GM12878 (cell line): ENCODE results near the gene ERAL1. TPM values are rescaled to one million over a fixed set of nuclear protein-coding genes. Genes with fewer than 3 reads are reported as not detected.

ENCODE experiments used
- BHLHE40 ChIP-seq, 2 experiments: fragments of 450-650 bp in 1 of 2; IDR thresholded peaks; 2 replicates each; pipeline ENCODE4 v1.6.1; 2011 to 2017; ENCODE audit warnings: low read depth in 2 of 2, borderline replicate concordance in 1 of 2, improper control_type of control experiment in 1 of 2, low read length in 1 of 2, mild to moderate bottlenecking in 1 of 2
- DPF2 ChIP-seq: fragments of 450-650 bp; IDR thresholded peaks from 2 replicates; pipeline ENCODE4 v1.6.1; 2017; ENCODE audit warnings: mild to moderate bottlenecking
- FOS ChIP-seq: IDR thresholded peaks from 3 replicates; pipeline ENCODE4 v1.6.1; 2011; ENCODE audit warnings: borderline replicate concordance; ENCODE audit not compliant: insufficient read length; ENCODE audit errors: extremely low read depth
- MYB ChIP-seq: fragments of 150-350 bp; IDR thresholded peaks from 2 replicates; pipeline ENCODE4 v1.6.1; 2014; ENCODE audit warnings: mild to moderate bottlenecking, low read depth, low read length, borderline replicate concordance
- NFXL1 ChIP-seq: fragments of 450-650 bp; IDR thresholded peaks from 2 replicates; pipeline ENCODE4 v1.6.1; 2017; ENCODE audit warnings: antibody characterized with exemption, mild to moderate bottlenecking, borderline replicate concordance
- NFYA ChIP-seq: IDR thresholded peaks from 2 replicates; pipeline ENCODE4 v1.6.1; 2011; ENCODE audit warnings: low read depth, mild to moderate bottlenecking, low read length, improper control_type of control experiment, borderline replicate concordance
- NFYB ChIP-seq: IDR thresholded peaks from 2 replicates; pipeline ENCODE4 v1.6.1; 2011; ENCODE audit warnings: low read depth, mild to moderate bottlenecking, low read length, improper control_type of control experiment, moderate library complexity; ENCODE audit not compliant: insufficient read depth
- NR2F1 ChIP-seq: fragments of 450-650 bp; conservative IDR thresholded peaks from 2 replicates; pipeline ENCODE4 v1.6.1; 2017; ENCODE audit warnings: mild to moderate bottlenecking
- PAX8 ChIP-seq: fragments of 450-650 bp; IDR thresholded peaks from 2 replicates; pipeline ENCODE4 v1.6.1; 2017; ENCODE audit warnings: mild to moderate bottlenecking, moderate library complexity
- RELA ChIP-seq: fragments of 450-650 bp; IDR thresholded peaks from 2 replicates; pipeline ENCODE4 v1.8.0; 2014; ENCODE audit warnings: borderline replicate concordance; ENCODE audit not compliant: partially characterized antibody
- SMAD1 ChIP-seq: fragments of 450-650 bp; IDR thresholded peaks from 2 replicates; pipeline ENCODE4 v1.6.1; 2018; ENCODE audit warnings: mild to moderate bottlenecking, low read depth; ENCODE audit not compliant: partially characterized antibody
- SPI1 ChIP-seq: IDR thresholded peaks from 2 replicates; pipeline ENCODE4 v1.6.1; 2011; ENCODE audit warnings: low read depth, mild to moderate bottlenecking, low read length, moderate library complexity, borderline replicate concordance; ENCODE audit not compliant: insufficient read depth
- STAT3 ChIP-seq: IDR thresholded peaks from 2 replicates; pipeline ENCODE4 v1.6.1; 2011; ENCODE audit warnings: low read depth, low read length, improper control_type of control experiment
- TARDBP ChIP-seq: IDR thresholded peaks from 2 replicates; pipeline ENCODE4 v1.6.1; 2016; ENCODE audit warnings: borderline replicate concordance
- YY1 ChIP-seq: IDR thresholded peaks from 2 replicates; pipeline ENCODE4 v1.6.1; 2011; ENCODE audit warnings: low read depth, mild to moderate bottlenecking, low read length
- polyA plus RNA-seq, 11 experiments: library from polyadenylated mRNA; depleted of rRNA in 4 of 11; unstranded in 6 of 11; stranded (reverse) in 5 of 11; fragments of >200 nt; fragmentation: Nextera tagmentation in 4 of 11; fragmentation: Illumina TruSeq in 1 of 11; extraction: Ambion mirVana in 4 of 11; extraction: Trizol in 1 of 11; gene quantifications; 1 replicate in 1 of 11; 2 replicates in 10 of 11; pipeline versions ENCODE4 v1.2.1 to v1.2.3, GENCODE V29; 2011 to 2016; ENCODE audit warnings: inconsistent platforms in 2 of 11, missing spikeins in 2 of 11, low read depth in 1 of 11
- total RNA-seq, 4 experiments: library from RNA; depleted of rRNA in 3 of 4; stranded (reverse); fragments of >200 nt in 3 of 4; fragmentation: Illumina TruSeq in 1 of 4; extraction: Trizol in 1 of 4; gene quantifications; 2 replicates each; pipeline versions ENCODE4 v1.2.1 to v1.2.3, GENCODE V29; 2013 to 2021
- TF ChIP-seq, protein P1 (sequence below): IDR thresholded peaks from 2 replicates; pipeline ENCODE4 v1.6.1; 2011; ENCODE audit warnings: mild to moderate bottlenecking, low read depth, low read length, moderate library complexity; ENCODE audit not compliant: insufficient replicate concordance
- TF ChIP-seq, protein P2 (sequence below): IDR thresholded peaks from 2 replicates; pipeline ENCODE4 v1.6.1; 2012; ENCODE audit warnings: low read depth, low read length, improper control_type of control experiment
- TF ChIP-seq, protein P3 (sequence below): fragments of 450-650 bp; IDR thresholded peaks from 2 replicates; pipeline ENCODE4 v1.6.1; 2017; ENCODE audit warnings: mild to moderate bottlenecking, moderate library complexity
- TF ChIP-seq, protein P4 (sequence below): fragments of 450-650 bp; IDR thresholded peaks from 2 replicates; pipeline ENCODE4 v1.6.1; 2017; ENCODE audit warnings: mild to moderate bottlenecking, moderate library complexity

Gene ERAL1
- total and polyA plus RNA-seq, 10 of the 15 experiments (the other 5 are each of a cell fraction or from before 2014, with no cell fraction given), result 27.7 to 175 (median 104) TPM

DNA sequence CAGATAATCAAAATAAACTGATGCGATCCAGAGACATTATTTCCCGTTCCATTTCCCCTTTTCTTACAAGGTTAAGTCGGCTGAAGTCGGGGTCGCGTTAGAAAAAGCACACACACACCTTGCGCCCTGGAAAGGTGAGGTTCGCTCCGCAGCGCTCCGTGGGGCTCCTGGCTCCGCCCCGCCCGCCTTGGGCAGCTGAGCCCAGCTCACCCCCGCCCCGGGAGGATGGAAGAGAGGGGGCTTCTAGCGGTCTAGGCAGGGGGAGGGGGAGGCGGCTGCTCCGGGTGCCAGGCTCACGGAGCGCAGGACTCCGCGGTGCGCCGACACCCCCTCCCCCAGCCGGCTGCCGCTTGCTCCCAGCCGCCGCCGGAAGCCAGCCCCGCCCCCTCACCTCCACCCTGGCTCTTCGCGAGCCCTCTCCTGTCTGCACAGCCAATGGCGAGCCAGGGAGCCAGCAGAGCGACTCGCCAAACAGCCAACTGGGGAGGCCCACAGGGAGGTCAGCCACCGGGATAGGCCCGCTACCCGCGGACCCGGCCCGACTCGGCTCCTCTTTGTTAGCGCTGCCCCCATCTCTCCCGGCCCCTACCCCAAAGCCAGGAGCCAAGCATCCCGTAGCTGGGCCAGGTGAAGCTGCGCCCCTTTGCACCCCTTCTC, 42.6 kb upstream of the ERAL1 start (continued):
- TF ChIP-seq BHLHE40 (IDR thresholded peaks at IDR 0.05; ENCODE audit: borderline replicate concordance in 1 of 2, low read depth in 2 of 2, low read length in 1 of 2) (peak; percentile 4 to 34; a peak in 1 of 4 replicates), NFYA (peak; percentile 25; the same call in 1 of the 2 replicates), MYB (no peak), STAT3 (no peak), TARDBP (no peak; the same call in 1 of the 2 replicates), YY1 (peak; percentile 25; the same call in 1 of the 2 replicates), DPF2 (peak; percentile 98), SMAD1 (no peak), NFYB (peak; percentile 94), NR2F1 (no peak; the same call in 1 of the 2 replicates), RELA (no peak), FOS (peak; percentile 75), PAX8 (no peak), NFXL1 (no peak), SPI1 (no peak)
- TF ChIP-seq, protein P1, sequence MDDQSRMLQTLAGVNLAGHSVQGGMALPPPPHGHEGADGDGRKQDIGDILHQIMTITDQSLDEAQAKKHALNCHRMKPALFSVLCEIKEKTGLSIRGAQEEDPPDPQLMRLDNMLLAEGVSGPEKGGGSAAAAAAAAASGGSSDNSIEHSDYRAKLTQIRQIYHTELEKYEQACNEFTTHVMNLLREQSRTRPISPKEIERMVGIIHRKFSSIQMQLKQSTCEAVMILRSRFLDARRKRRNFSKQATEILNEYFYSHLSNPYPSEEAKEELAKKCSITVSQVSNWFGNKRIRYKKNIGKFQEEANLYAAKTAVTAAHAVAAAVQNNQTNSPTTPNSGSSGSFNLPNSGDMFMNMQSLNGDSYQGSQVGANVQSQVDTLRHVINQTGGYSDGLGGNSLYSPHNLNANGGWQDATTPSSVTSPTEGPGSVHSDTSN, result peak; percentile 99
- TF ChIP-seq, protein P2, sequence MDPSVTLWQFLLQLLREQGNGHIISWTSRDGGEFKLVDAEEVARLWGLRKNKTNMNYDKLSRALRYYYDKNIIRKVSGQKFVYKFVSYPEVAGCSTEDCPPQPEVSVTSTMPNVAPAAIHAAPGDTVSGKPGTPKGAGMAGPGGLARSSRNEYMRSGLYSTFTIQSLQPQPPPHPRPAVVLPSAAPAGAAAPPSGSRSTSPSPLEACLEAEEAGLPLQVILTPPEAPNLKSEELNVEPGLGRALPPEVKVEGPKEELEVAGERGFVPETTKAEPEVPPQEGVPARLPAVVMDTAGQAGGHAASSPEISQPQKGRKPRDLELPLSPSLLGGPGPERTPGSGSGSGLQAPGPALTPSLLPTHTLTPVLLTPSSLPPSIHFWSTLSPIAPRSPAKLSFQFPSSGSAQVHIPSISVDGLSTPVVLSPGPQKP, result peak; percentile 70
- TF ChIP-seq, protein P3, sequence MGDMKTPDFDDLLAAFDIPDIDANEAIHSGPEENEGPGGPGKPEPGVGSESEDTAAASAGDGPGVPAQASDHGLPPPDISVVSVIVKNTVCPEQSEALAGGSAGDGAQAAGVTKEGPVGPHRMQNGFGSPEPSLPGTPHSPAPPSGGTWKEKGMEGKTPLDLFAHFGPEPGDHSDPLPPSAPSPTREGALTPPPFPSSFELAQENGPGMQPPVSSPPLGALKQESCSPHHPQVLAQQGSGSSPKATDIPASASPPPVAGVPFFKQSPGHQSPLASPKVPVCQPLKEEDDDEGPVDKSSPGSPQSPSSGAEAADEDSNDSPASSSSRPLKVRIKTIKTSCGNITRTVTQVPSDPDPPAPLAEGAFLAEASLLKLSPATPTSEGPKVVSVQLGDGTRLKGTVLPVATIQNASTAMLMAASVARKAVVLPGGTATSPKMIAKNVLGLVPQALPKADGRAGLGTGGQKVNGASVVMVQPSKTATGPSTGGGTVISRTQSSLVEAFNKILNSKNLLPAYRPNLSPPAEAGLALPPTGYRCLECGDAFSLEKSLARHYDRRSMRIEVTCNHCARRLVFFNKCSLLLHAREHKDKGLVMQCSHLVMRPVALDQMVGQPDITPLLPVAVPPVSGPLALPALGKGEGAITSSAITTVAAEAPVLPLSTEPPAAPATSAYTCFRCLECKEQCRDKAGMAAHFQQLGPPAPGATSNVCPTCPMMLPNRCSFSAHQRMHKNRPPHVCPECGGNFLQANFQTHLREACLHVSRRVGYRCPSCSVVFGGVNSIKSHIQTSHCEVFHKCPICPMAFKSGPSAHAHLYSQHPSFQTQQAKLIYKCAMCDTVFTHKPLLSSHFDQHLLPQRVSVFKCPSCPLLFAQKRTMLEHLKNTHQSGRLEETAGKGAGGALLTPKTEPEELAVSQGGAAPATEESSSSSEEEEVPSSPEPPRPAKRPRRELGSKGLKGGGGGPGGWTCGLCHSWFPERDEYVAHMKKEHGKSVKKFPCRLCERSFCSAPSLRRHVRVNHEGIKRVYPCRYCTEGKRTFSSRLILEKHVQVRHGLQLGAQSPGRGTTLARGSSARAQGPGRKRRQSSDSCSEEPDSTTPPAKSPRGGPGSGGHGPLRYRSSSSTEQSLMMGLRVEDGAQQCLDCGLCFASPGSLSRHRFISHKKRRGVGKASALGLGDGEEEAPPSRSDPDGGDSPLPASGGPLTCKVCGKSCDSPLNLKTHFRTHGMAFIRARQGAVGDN, result no peak
- TF ChIP-seq, protein P4, sequence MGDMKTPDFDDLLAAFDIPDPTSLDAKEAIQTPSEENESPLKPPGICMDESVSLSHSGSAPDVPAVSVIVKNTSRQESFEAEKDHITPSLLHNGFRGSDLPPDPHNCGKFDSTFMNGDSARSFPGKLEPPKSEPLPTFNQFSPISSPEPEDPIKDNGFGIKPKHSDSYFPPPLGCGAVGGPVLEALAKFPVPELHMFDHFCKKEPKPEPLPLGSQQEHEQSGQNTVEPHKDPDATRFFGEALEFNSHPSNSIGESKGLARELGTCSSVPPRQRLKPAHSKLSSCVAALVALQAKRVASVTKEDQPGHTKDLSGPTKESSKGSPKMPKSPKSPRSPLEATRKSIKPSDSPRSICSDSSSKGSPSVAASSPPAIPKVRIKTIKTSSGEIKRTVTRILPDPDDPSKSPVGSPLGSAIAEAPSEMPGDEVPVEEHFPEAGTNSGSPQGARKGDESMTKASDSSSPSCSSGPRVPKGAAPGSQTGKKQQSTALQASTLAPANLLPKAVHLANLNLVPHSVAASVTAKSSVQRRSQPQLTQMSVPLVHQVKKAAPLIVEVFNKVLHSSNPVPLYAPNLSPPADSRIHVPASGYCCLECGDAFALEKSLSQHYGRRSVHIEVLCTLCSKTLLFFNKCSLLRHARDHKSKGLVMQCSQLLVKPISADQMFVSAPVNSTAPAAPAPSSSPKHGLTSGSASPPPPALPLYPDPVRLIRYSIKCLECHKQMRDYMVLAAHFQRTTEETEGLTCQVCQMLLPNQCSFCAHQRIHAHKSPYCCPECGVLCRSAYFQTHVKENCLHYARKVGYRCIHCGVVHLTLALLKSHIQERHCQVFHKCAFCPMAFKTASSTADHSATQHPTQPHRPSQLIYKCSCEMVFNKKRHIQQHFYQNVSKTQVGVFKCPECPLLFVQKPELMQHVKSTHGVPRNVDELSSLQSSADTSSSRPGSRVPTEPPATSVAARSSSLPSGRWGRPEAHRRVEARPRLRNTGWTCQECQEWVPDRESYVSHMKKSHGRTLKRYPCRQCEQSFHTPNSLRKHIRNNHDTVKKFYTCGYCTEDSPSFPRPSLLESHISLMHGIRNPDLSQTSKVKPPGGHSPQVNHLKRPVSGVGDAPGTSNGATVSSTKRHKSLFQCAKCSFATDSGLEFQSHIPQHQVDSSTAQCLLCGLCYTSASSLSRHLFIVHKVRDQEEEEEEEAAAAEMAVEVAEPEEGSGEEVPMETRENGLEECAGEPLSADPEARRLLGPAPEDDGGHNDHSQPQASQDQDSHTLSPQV, result no peak
